ENCODE measurements around the gene PRRG2. TPM values are rescaled to one million over a fixed set of nuclear protein-coding genes. Genes with fewer than 3 reads are reported as not detected.

Gene PRRG2
- total RNA-seq, 4 donors from 2014 or later: 1.4 to 4.6 (median 3.8) TPM; not detected in 1

- no peak for TF ChIP-seq POLR2A (IDR thresholded peaks at IDR 0.05)
- TF ChIP-seq CTCF (IDR thresholded peaks at IDR 0.05 in 4 of 5, conservative IDR thresholded peaks at IDR 0.05 in 1 of 5): no peak
- no peak overlapping the region for H3K27ac ChIP-seq
- in situ Hi-C loops (cut with MboI; ENCODE audit: low sequenced_read_pairs in 4 of 4) (no loop called here), intact Hi-C loops (cut with DNase I; ENCODE audit: low total_unique reads) (no loop called here)
- no peaks in the 10 kb centered on the region for H3K27me3 ChIP-seq
- H3K4me1 ChIP-seq: peaks cover 6 to 9% of the 10 kb centered on the region in 2 donors
- no peak for DNase-seq
- no peak for ATAC-seq
- no peaks in the 10 kb centered on the region for H3K9me3 ChIP-seq
- H3K36me3 ChIP-seq: no peaks in the 10 kb centered on the region
- H3K4me3 ChIP-seq: no peak overlapping the region
These were observed 3.9 kb downstream of the PRRG2 start for GRCh38 chr19:49585023-49585422.

GRCh38 chr19:49587227-49587626 is 6.1 kb downstream of the PRRG2 start:
- in situ Hi-C loops (cut with MboI; ENCODE audit: low sequenced_read_pairs in 4 of 4): no loop called here
- no peaks in the 10 kb centered on the region for H3K27me3 ChIP-seq
- no peak overlapping the region for H3K27ac ChIP-seq
- no peak for ATAC-seq
- H3K36me3 ChIP-seq: no peaks in the 10 kb centered on the region
- intact Hi-C loops (cut with DNase I; ENCODE audit: low total_unique reads): no loop called here
- H3K9me3 ChIP-seq: no peaks in the 10 kb centered on the region
- no peak overlapping the region for H3K4me3 ChIP-seq
- DNase-seq: no peak
- peaks cover 0 to 5% of the 10 kb centered on the region in 2 donors for H3K4me1 ChIP-seq
- no peak for TF ChIP-seq POLR2A (IDR thresholded peaks at IDR 0.05)
- TF ChIP-seq CTCF (IDR thresholded peaks at IDR 0.05 in 4 of 5, conservative IDR thresholded peaks at IDR 0.05 in 1 of 5): no peak

- H3K4me1 ChIP-seq: peaks cover 8 to 15% of the 10 kb centered on the region in 2 donors
- in situ Hi-C loops (cut with MboI; ENCODE audit: low sequenced_read_pairs in 4 of 4) (no loop called here), intact Hi-C loops (cut with DNase I; ENCODE audit: low total_unique reads) (no loop called here)
- ATAC-seq (no peak), DNase-seq (no peak)
- no peak overlapping the region for H3K4me3 ChIP-seq
- H3K36me3 ChIP-seq: no peaks in the 10 kb centered on the region
- no peaks in the 10 kb centered on the region for H3K27me3 ChIP-seq
- H3K27ac ChIP-seq: no peak overlapping the region
- TF ChIP-seq POLR2A (IDR thresholded peaks at IDR 0.05) (no peak), CTCF (IDR thresholded peaks at IDR 0.05 in 4 of 5, conservative IDR thresholded peaks at IDR 0.05 in 1 of 5) (no peak)
- H3K9me3 ChIP-seq: no peaks in the 10 kb centered on the region
These were observed 7.4 kb downstream of the PRRG2 start for GRCh38 chr19:49588365-49589122.

GRCh38 chr19:49589502-49589905 is 8.4 kb downstream of the PRRG2 start:
- H3K4me1 ChIP-seq: peaks cover 14 to 15% of the 10 kb centered on the region in 2 donors
- intact Hi-C loops (cut with DNase I; ENCODE audit: low total_unique reads): no loop called here
- in situ Hi-C loops (cut with MboI; ENCODE audit: low sequenced_read_pairs in 4 of 4): no loop called here
- peak overlapping the region; percentile 86 to 95 (median 94) for H3K27ac ChIP-seq
- no peak for TF ChIP-seq POLR2A (IDR thresholded peaks at IDR 0.05)
- no peak for TF ChIP-seq CTCF (IDR thresholded peaks at IDR 0.05 in 4 of 5, conservative IDR thresholded peaks at IDR 0.05 in 1 of 5)
- H3K9me3 ChIP-seq: no peaks in the 10 kb centered on the region
- H3K27me3 ChIP-seq: no peaks in the 10 kb centered on the region
- DNase-seq (no peak), ATAC-seq (peak in 1 of 2 donors; percentile 1)
- H3K4me3 ChIP-seq: peak overlapping the region in 2 of 4 donors; percentile 76 to 82
- peaks cover 0 to 5% of the 10 kb centered on the region in 2 donors for H3K36me3 ChIP-seq

Data from gastrocnemius medialis (tissue), 4 donors.